OCI-LY1 (cell line): ENCODE measurements around the gene CTNNA2.

Source experiments
- H2AFZ ChIP-seq: fragments of 200-600 bp; sonication (generic), shearing (Covaris generic); 2 replicates; pipeline ENCODE4 v1.6.0; 2014; ENCODE audit warnings: antibody characterized with exemption, mild to moderate bottlenecking, low read length
- H3F3A ChIP-seq: fragments of 200-600 bp; sonication (generic), shearing (Covaris generic); 2 replicates; pipeline ENCODE4 v1.6.0; 2014; ENCODE audit warnings: mild to moderate bottlenecking, antibody characterized with exemption, low read length, moderate library complexity; ENCODE audit not compliant: insufficient read depth
- H3K27ac ChIP-seq: fragments of 200-600 bp; sonication (generic); 2 replicates; pipeline ENCODE4 v1.5.1; 2014; ENCODE audit warnings: low read length, mixed run types, mild to moderate bottlenecking, low read depth; ENCODE audit not compliant: poor library complexity, severe bottlenecking
- H3K27me3 ChIP-seq: fragments of 200-600 bp; sonication (generic); 2 replicates; pipeline ENCODE4 v1.6.0; 2014; ENCODE audit warnings: antibody characterized with exemption, mild to moderate bottlenecking, low read length, moderate library complexity; ENCODE audit not compliant: insufficient read depth
- H3K36me3 ChIP-seq: fragments of 200-600 bp; sonication (generic); 2 replicates; pipeline ENCODE4 v1.6.1; 2014; ENCODE audit warnings: mild to moderate bottlenecking, antibody characterized with exemption, low read length, moderate library complexity, mixed read lengths; ENCODE audit not compliant: insufficient read depth
- H3K4me1 ChIP-seq: fragments of 200-600 bp; sonication (generic); 2 replicates; pipeline ENCODE4 v1.5.1; 2014; ENCODE audit warnings: mild to moderate bottlenecking, low read length, moderate library complexity; ENCODE audit not compliant: insufficient read depth, severe bottlenecking
- H3K4me2 ChIP-seq: fragments of 200-600 bp; sonication (generic), shearing (Covaris generic); 2 replicates; pipeline ENCODE4 v1.6.1; 2014; ENCODE audit warnings: low read length
- H3K4me3 ChIP-seq: fragments of 200-600 bp; sonication (generic); 2 replicates; pipeline ENCODE4 v1.5.1; 2014; ENCODE audit warnings: low read length, low read depth, mild to moderate bottlenecking, mixed read lengths; ENCODE audit not compliant: poor library complexity, severe bottlenecking
- H3K79me2 ChIP-seq: fragments of 200-600 bp; shearing (Covaris generic); 2 replicates; pipeline ENCODE4 v1.6.1; 2016; ENCODE audit warnings: mixed run types, low read length, mixed read lengths; ENCODE audit not compliant: insufficient read depth
- H3K9ac ChIP-seq: fragments of 200-600 bp; sonication (generic), shearing (Covaris generic); 2 replicates; pipeline ENCODE4 v1.6.1; 2014; ENCODE audit warnings: mild to moderate bottlenecking, low read length, mixed read lengths
- H3K9me2 ChIP-seq: fragments of 200-600 bp; sonication (generic), shearing (Covaris generic); 2 replicates; pipeline ENCODE4 v1.6.1; 2014; ENCODE audit warnings: low read depth, mild to moderate bottlenecking, low read length, mixed read lengths
- H3K9me3 ChIP-seq: fragments of 200-600 bp; shearing (Covaris generic); 2 replicates; pipeline ENCODE4 v1.6.1; 2014; ENCODE audit warnings: low read length, mixed read lengths
- H4K20me1 ChIP-seq: fragments of 200-600 bp; sonication (generic), shearing (Covaris generic); 2 replicates; pipeline ENCODE4 v1.6.0; 2016; ENCODE audit warnings: mild to moderate bottlenecking, low read length; ENCODE audit not compliant: insufficient read depth
- CTCF ChIP-seq: fragments of 200-600 bp; sonication (generic), shearing (Covaris generic); IDR thresholded peaks from 2 replicates; pipeline ENCODE4 v1.5.1; 2017; ENCODE audit warnings: mild to moderate bottlenecking, antibody characterized with exemption, low read length, moderate library complexity, mixed read lengths
- EZH2 ChIP-seq: fragments of 200-600 bp; sonication (generic), shearing (Covaris generic); IDR thresholded peaks from 2 replicates; pipeline ENCODE4 v1.8.0; 2017; ENCODE audit warnings: borderline replicate concordance, mixed run types, mild to moderate bottlenecking, antibody characterized with exemption, low read length, moderate library complexity, mixed read lengths

The CTNNA2 gene

GRCh38 chr2:80132281-80132680 lies 619.4 kb downstream of the CTNNA2 start:
- no peaks in the 10 kb centered on the region for H3K9me3 ChIP-seq
- no peak overlapping the region for H3K9ac ChIP-seq
- H3F3A ChIP-seq: no peaks in the 10 kb centered on the region
- no peak overlapping the region for H2AFZ ChIP-seq
- H3K27ac ChIP-seq: no peak overlapping the region
- H3K36me3 ChIP-seq: no peaks in the 10 kb centered on the region; the same call in 1 of the 2 replicates
- H3K4me1 ChIP-seq: no peaks in the 10 kb centered on the region
- no peaks in the 10 kb centered on the region for H3K27me3 ChIP-seq
- TF ChIP-seq CTCF (no peak), EZH2 (no peak)
- H4K20me1 ChIP-seq: no peaks in the 10 kb centered on the region
- H3K4me2 ChIP-seq: no peak overlapping the region
- no peaks in the 10 kb centered on the region for H3K79me2 ChIP-seq
- H3K9me2 ChIP-seq: no peaks in the 10 kb centered on the region
- H3K4me3 ChIP-seq: no peak overlapping the region

GRCh38 chr2:80135001-80135400 lies 622.1 kb downstream of the CTNNA2 start:
- no peaks in the 10 kb centered on the region for H3K27me3 ChIP-seq

GRCh38 chr2:80136338-80136737 lies 623.5 kb downstream of the CTNNA2 start:
- H3K9me2 ChIP-seq: no peaks in the 10 kb centered on the region

More at GRCh38 chr2:80135001-80135400, 622.1 kb downstream of the CTNNA2 start:
- H3K9me3 ChIP-seq: no peaks in the 10 kb centered on the region
- H2AFZ ChIP-seq: no peak overlapping the region
- no peak overlapping the region for H3K27ac ChIP-seq
- H3F3A ChIP-seq: no peaks in the 10 kb centered on the region
- H3K9ac ChIP-seq: no peak overlapping the region
- H3K79me2 ChIP-seq: no peaks in the 10 kb centered on the region
- no peaks in the 10 kb centered on the region for H3K4me1 ChIP-seq
- no peak overlapping the region for H3K4me2 ChIP-seq
- no peaks in the 10 kb centered on the region for H3K9me2 ChIP-seq
- H3K4me3 ChIP-seq: no peak overlapping the region
- H3K36me3 ChIP-seq: no peaks in the 10 kb centered on the region; the same call in 1 of the 2 replicates
- no peak for TF ChIP-seq EZH2
- no peak for TF ChIP-seq CTCF
- H4K20me1 ChIP-seq: no peaks in the 10 kb centered on the region

More at GRCh38 chr2:80136338-80136737, 623.5 kb downstream of the CTNNA2 start:
- H3K79me2 ChIP-seq: no peaks in the 10 kb centered on the region
- no peak overlapping the region for H3K4me3 ChIP-seq
- no peaks in the 10 kb centered on the region for H3F3A ChIP-seq
- H3K4me2 ChIP-seq: no peak overlapping the region
- H2AFZ ChIP-seq: no peak overlapping the region
- H3K4me1 ChIP-seq: no peaks in the 10 kb centered on the region
- H4K20me1 ChIP-seq: no peaks in the 10 kb centered on the region
- H3K27ac ChIP-seq: no peak overlapping the region
- H3K9me3 ChIP-seq: no peaks in the 10 kb centered on the region
- H3K27me3 ChIP-seq: no peaks in the 10 kb centered on the region
- TF ChIP-seq CTCF: no peak
- no peak for TF ChIP-seq EZH2
- no peak overlapping the region for H3K9ac ChIP-seq
- H3K36me3 ChIP-seq: no peaks in the 10 kb centered on the region; the same call in 1 of the 2 replicates
